NCI-H510A treated with DMSO at 0.1 percent for 48 hours (cell line): Measurements from ENCODE around the gene RMDN2.
"Not testable (repeated sequence)": the region's sequence is repeated elsewhere in the genome, so short reads cannot be mapped to it uniquely, and the experiment has no call there.

Experiments used
- DNase-seq: peaks from one replicate; lab custom pipeline; 2025; lab: John Stamatoyannopoulos, UW

Gene RMDN2

GRCh38 chr2:37897511-37897910, 27.6 kb upstream of the RMDN2 start:
- DNase-seq: no peak

GRCh38 chr2:37898448-37898847, 26.6 kb upstream of the RMDN2 start:
- DNase-seq: no peak

DNA sequence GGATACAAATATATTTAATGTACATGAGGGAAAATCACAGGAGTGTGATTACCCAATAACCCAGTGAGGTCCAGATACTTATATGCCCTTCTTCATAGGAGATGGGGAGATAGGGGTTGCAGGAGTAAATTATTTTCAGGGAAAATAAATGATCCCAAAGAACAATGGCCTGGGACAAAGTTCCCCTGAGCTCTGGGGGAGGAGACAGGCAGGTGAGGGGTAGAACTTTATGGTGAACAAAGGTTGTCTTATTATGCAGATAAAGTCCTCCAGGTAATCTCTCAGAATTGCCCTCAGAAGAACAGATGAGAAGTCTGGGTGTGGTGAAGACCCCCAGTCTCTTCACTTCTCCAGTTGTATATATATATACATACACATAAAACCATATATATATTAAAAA, 22.1 kb upstream of the RMDN2 start:
- no peak for DNase-seq

- DNase-seq: no peak
These were observed 20.7 kb upstream of the RMDN2 start for GRCh38 chr2:37904425-37904824.

DNA sequence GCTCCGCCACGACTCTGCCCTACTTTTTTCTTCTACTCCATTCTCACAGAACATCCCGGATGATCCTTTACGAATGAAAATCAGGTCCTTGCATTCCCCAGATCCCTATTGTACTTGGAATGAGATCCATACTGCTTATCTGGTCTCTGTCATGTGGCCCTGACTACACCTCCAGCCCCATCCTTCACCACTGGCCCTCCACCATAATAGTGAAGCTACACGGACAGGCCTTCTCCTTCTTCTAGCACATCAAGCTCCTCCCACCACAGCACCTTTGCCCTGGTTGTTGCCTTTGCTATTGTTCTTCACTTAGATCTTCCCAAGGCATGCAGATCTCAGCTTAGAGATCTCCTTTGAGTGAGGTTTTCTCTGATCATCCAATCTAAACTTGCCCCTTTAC, 20.1 kb upstream of the RMDN2 start:
- no peak for DNase-seq

- DNase-seq: no peak
These were observed 19.0 kb upstream of the RMDN2 start for GRCh38 chr2:37906131-37906530.

DNA sequence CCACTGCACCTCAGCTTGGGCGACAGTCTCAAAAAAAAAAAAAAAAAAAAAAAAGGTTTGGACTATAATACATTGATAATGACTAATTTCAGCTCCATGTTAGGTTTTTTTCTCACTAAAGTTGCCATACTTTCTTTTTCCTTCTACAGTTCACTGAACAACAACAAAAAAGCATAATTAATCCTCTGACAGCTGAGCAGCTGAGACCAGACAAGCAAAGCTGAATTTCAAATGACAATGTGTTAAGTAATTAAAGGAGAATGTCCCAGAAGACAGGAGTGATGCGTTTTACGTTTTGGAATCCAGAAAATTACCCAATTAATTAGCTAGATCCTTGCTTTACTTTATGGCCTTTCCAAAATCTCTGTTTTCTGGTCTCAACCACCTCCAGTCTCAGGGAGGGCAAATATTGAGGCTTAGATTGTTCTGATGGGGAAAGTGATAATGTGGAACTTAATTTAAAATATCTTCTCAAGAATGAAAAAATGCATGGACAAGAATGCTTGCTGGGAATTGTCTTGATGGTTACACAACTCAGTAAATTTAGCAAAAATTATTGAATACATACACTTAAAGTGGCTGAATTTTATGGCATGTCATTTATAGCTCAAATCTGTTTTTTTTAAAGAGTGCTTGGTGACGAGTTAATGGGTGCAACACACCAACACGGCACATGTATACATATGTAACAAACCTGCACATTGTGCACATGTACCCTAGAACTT, 17.4 kb upstream of the RMDN2 start:
- DNase-seq: no peak

GRCh38 chr2:37911296-37911873, 13.7 kb upstream of the RMDN2 start:
- no peak for DNase-seq

DNA sequence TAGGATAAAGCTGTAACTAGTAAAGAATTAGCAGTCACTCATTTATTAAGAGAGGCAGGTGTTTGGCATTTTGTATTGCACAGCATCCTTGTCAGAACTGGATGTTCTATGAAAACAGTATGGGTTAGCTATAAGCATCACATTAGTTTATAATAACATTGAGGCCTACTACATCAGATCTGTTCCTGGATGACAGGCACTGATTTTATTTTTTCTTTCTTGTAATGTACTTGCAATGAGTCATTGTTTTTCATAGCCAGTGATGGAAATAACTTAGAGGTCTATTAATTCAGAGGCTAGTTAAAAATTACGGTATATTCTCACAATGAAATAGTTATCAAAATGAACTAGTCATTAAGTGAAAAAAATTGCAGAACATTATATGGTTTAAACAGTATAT, 13.0 kb upstream of the RMDN2 start:
- DNase-seq: no peak

DNA sequence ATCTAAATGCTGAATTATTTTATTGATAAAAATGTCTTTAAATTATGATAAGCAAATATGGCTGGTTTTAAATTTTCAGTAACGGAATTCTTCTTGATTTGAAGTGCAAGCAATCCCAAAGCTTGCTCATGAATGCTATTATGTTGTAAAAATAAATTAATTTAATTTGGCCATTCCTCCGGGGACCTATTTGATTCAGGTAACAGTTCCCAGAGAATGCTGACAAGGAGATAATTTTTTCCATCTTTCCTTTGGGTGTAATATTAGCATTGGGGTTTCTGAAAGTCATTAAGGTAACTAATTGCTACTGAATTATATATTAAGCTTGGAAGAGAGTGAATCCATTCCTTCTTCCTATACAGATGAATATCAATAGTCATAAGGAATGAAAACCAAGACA, 12.5 kb upstream of the RMDN2 start:
- DNase-seq: no peak

DNA sequence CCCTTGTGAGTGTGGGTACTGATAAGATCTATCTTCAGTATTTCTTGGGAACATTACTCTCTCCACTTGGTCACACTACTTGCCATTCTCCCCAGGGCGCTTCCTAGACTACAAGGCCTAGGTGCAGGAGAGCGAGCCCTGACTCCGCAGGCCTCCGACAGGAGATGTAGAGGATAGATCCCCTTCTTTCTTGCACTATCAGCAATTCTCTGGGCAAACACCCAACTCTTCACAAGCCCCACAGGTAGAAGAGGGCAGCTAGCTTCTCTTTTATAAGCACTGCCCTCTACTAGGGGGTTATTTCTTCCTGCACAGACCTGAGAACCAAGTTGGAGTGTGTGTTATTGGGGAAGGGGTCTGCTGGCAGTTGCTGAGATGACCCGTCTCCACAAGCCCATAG, 10.7 kb upstream of the RMDN2 start:
- DNase-seq: no peak

DNA sequence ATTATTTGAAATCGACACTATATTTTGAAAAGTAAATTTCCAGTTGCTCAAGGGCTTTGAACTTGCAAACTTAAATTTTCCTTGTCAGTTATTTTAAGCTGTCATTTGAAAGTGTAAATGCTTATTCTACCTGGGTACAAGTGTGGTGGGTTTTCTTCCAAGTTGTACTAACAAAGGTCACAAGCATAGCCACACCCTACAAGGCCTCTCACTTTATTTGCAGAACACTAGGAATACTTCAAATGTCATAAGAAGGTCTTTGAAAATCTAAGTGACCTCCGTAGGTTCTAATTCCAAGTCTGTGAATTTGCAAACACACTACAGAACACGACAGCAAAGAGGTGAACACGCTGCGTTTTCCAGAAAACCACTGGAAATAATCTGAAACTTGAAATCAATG, 9.3 kb upstream of the RMDN2 start:
- no peak for DNase-seq

- no peak for DNase-seq
These were observed 8.5 kb upstream of the RMDN2 start for GRCh38 chr2:37916512-37917082.

GRCh38 chr2:37917281-37918228, 7.5 kb upstream of the RMDN2 start:
- no peak for DNase-seq

GRCh38 chr2:37918742-37919186, 6.3 kb upstream of the RMDN2 start:
- no peak for DNase-seq

DNA sequence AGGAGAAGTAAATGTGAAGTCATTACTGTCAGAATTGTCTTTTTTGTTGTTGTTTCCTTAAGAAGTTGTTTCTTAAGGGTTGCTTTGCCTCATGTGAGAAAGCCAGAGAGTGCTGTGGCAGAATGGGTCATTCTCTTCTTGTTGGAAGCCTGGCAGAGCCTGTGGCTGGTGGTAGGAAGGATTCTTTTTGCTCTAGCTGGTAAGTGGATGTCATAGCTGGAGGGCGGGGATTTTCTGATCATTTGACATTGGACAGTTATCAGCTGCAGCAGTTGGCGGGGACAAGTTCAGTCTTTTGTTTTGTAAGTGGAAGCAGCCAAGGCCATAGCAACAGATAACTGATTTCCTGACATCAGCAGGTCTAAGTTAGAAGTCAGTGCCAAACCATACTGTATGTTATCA, 5.5 kb upstream of the RMDN2 start:
- no peak for DNase-seq

DNA sequence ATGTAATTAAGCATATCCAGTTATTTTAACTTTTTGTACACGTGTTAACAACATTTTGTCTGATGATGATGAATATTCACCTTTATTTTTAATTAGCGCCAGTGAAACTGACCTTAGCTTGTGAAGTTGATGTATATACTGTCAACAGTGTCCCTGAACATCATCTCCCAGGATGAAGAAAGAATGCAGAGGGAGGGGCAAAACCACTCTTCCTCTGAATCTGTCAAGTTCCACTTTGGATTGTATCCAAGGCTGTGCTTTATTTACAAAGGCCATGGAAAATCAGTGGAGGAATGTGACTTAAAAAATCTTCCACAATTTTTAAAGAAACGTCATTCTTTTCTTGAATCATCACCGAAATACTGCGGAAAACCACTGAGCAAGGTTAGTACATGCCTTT, 4.5 kb upstream of the RMDN2 start:
- no peak for DNase-seq

GRCh38 chr2:37921781-37922180, 3.3 kb upstream of the RMDN2 start:
- DNase-seq: no peak

GRCh38 chr2:37923308-37924055, 1.6 kb upstream of the RMDN2 start:
- DNase-seq: no peak

DNA sequence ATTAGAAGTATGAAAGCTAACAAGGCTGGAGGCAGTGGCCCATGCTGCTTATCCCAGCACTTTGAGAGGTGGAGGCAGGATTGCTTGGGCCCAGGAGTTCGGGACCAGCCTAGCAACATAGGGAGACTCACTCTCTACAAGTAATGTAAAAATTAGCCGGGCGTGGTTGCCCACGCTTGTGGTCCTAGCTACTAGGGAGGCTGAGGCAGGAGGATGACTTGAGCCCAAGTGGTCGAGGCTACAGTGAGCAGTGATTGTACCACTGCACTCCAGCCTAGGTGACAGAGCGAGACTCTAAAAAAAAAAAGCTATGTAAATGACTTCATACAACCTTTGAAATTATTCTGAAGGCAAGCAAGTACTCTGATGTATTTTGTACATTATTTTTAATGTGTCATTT, 1.5 kb downstream of the RMDN2 start:
- DNase-seq: no peak

DNA sequence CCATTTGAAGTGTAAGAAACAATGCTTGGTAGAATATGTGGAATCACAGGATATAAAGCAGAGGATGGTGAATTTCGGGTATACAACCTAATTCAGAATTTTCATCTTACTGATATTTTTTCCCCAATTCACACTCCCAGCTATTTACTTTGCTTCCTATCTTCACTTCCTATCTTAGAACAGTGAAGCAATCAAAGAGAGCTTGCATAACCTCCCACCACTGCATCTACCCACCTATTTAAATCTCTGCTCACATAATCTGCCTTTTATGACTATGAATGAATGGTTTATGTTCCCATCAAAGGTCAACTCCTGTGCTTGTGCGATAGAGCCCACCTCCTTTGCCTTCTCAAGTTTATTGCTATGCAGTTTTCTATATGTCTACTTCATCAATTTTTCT, 3.3 kb downstream of the RMDN2 start:
- no peak for DNase-seq

GRCh38 chr2:37930392-37930791, 5.3 kb downstream of the RMDN2 start:
- DNase-seq: not testable (repeated sequence)
